Amniotic stem cell (primary cell): ENCODE results near the gene VENTX.

Source experiments
- DNase-seq: peaks from one replicate; lab custom pipeline; 2025; lab: John Stamatoyannopoulos, UW

Gene VENTX, protein sequence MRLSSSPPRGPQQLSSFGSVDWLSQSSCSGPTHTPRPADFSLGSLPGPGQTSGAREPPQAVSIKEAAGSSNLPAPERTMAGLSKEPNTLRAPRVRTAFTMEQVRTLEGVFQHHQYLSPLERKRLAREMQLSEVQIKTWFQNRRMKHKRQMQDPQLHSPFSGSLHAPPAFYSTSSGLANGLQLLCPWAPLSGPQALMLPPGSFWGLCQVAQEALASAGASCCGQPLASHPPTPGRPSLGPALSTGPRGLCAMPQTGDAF

DNA sequence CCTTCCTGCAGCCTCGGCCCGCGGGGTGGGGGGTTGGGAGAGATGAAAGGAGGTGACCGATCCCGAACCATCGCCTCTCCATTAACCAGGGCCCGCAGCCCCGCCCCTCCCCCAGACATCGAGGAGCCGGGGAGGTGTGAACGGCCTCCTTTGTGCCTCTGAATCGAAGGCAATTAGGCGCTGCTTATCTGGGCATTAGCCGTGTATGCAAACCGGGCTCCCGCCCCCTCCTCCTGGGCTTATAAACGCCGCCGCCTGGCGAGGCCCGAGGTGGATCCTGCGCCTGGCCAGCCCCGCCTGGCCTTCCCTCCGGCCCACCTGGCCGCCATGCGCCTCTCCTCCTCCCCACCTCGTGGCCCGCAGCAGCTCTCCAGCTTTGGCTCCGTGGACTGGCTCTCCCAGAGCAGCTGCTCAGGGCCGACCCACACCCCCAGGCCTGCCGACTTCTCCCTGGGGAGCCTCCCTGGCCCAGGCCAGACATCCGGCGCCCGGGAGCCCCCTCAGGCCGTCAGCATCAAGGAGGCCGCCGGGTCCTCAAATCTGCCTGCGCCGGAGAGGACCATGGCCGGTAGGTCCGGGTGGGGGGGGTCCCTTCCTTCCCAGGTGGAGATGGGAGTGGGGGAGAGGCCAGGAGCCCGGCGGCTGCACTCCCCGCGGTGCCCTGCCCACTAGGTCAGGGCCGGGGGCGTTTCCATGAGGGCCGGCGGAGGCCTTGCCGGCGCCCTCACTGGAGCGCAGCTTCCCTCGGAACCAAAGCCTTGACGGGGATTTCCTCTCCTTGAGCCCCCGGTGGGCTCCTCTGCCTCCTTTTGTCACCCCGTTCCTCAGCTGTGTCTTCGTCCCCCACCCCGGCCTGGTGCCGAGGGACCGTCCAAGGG lies at the start of gene VENTX:
Gene VENTX (plus strand): TSS at position 268 of the 878 bp plus-strand sequence. CDS start 60 bp downstream, at position 328.
- DNase-seq, result no peak

DNA sequence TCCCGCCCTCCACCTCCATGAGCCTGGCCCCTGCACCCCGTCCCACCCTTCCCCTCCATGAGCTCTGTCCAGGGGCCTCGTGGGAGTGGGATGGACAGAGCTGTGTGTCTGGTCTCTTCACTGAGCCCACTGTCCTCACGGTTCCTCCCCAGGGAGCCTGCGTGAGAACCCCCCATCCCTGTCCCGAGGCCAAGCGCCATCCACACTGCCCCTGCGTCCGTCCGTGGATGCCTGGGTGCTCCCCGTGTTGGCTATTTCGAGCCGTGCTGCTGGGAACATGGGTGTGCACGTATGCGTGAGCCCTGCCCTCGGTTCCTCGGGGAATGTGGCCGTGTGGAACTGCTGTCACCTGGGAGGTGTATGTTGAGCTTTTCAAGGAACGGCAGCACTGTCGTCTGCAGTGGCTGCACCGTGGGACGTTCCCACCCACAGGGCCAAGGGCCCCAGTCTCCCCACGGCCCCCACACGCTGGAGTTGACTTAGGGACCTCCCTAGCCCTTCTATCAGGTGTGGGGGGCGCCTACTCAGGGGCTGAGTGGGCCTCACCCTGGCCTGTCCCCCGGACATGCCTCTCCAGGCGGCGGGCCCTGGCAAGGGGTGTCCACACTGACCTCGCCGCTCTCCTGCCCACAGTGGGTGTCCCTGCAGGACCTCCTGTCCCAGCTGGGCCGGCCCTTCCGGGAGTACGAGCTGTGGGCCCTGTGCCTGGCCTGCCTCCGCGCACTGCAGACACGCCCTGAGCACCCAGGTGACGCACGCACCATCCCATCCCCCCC lies 49.6 kb upstream of the VENTX start:
- DNase-seq, result no peak

DNA sequence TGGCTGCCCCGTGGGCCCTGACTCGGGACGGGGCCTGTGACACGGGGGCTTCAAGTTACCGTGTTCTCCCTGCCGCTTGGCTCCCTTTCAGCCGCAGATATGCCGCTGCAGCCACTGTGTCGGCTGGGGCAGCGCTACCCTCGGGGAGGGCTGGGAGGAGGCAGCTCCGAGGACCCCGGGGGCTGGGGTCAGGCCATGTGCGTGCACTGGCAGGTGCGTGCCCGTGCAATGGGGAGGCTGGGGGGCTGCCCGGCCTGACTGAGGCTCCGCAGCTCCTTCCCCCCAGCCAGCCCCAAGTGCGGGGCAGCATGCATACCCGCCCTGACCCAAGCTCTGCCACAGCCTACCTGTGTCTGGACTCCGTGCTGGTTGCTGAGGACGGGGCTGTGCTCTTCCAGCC lies 48.4 kb upstream of the VENTX start:
- no peak for DNase-seq

DNA sequence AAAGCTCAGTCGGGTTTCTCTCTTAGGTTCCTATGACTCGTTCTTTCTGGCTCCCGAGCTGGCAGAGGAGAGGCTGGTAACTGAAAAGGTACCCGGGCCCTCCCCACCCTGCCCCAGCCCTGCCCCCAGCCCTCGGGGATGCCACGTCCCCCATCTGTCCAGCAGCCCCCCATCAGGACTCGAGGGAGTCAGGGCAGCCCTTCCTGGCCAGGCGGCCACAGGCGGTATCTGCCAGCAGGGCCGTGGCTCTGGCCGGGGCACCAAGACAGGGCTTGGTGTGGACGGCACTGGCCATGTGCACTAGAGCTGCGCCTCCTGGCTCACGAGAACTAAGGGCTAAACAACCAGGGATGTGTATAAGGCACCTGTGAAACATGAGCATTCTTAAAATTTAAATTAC lies 47.9 kb upstream of the VENTX start:
- DNase-seq, result no peak

DNA sequence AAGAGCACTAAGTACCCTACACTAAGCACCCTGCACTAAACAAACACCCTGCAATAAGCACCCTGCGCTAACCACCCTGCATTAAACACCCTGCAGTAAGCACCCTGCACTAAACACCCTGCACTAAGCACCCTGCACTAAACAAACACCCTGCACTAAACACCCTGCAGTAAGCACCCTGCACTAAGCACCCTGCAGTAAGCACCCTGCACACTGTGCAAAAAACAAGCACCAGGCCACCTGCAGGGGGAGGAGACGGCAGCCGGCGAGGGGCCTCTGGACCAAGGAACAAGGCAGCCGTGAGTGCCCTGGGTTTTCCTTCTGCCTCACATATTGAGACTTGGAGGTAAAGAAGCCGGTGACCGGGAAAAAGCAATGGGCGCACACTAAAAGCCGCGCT lies 47.4 kb upstream of the VENTX start:
- DNase-seq, result no peak

DNA sequence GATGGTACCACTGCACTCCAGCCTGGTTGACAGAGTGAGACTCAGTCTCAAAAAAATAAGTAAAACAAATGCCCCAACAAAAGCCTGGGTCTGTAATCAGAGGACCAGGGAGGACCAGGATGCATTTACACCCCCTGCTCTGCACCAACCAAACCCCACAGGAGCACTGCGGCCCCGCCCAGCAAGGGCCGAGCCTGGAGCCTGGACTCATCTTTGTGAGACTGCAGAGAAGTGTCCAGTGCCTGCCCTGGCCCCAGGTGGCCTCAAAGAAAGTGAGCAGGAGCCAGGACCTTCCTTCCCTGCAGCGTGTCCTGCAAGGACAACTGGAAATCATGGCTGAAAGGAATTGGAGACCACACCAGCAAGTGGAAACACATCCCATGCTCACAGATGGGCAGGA lies 46.0 kb upstream of the VENTX start:
- no peak for DNase-seq

DNA sequence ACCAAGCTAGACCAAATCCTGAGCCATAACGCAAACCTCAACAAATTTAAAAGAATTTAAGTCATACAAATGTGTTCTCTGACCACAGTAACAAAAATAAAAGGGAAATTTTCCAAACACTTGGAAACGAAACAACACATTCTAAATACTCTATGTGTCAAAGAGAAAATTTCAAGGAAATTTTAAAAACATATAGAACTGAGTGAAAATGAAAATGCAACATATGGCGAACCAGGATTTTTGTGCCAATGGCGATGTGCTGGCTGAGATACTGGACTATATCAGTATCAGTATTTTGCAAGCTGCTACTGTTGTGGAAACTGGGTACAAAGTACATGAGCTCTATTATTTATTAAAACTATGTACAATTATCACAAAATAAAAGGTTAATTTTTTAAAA lies 43.5 kb upstream of the VENTX start:
- no peak for DNase-seq

DNA sequence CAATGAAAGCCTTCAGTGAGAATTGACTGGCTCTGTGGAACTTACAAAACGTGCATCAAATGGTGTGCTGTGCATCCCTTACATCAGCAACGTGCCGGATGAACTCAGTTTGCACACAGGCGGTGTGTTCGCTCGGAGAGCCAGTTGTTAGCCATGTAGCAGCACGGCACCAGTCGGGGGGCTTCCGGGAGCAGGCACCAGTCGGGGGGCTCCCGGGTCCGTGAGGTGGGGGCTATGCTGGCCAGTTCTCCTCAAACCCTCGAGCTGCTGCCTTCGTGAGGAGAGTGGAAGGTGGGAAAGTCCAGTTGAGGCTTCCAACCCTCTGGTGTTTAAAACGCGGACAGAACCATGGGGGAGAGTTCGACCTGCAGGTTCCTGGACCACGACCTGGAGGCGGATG lies 42.6 kb upstream of the VENTX start:
- DNase-seq, result no peak

DNA sequence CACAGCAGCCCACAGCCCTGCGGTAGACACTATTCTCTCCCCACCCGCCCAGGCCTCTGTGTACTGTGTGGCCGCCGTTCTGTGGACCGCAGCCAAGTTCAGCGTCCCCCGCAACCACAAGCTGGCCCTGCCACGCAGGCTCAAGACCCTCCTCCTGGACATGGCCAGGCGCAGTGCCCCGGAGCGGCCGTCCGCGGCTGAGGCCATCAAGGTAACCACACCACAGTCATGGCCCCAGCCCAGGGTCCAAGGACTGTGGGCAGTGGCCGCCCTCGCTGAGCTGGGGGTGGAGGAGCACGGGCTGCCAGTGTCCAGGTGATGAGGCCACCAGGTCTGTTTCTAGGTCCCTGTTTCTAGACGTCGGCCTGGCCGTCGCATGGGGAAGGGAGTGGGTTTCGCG lies 42.0 kb upstream of the VENTX start:
- no peak for DNase-seq

DNA sequence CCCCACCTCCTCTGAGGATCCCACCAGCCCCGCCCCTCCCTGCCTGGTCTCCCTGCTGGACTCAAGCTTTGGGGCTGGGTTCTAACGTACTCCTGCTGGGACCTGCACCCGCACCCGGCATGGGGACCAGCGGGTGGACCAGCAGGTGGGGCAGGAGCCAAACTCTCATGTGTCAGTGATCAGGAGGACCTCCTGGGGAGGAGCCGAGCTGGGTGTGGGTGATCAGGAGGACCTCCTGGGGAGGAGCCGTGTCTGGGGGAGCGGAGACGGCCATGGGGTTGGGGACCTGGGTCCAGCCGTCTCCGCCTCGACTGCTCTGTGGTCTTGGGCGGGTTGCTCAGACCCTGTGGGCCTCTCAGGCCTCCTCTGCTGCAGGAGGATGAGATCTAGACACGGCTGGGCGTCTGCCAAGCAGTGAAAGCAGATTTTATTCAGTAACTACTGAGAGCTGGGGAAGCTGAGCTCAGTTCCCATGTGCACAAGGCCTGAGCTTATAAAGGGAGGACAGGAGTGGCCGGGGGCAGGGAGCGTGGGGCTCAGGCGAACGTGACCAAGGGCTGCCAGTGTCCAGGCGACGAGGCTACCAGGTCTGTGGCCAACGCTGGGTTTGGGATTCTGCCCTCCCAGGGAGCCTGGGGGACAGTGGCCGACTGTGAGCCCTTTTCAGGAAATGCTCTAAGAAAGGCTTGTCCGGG lies 41.3 kb upstream of the VENTX start:
- DNase-seq, result no peak

DNA sequence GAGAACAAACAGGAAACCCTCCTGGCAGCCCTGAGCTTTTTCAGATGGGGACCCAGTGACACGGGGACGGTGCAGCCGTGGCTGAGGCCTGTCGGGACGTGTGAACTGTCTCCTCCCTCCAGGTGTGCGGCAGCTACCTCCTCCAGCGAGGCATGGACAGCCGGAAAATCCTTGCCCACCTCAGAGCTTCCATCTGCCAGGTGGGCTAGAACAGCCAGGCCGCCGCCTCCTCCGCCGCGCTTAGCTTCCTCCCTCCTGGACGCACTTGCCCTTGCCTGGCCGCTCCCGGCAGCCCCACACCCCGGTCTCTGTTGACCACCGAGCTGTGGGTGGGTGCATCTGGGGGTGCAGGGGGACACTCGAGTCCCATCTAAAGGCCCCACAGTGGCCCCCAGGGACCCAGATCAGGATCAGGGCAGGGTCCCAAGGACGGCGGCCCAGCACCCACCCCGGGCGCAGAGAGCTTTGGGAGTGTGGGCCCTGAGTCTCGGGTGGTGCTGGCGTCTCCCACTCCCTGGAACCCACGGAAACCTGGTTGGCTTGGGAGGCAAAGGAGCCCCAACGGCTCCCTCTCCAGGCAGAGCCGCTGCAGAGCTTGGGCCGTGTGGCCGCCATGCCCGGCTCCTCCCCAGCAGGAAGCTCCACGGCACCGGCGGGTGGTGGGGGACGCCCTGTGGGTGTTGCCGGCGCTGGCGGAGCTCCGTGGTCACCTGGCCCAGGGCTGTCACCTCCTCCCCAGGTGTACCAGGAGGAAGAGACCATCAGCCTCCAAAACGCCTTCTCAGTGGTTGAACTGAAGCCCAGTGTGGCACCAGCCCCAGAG lies 40.5 kb upstream of the VENTX start:
- no peak for DNase-seq

DNA sequence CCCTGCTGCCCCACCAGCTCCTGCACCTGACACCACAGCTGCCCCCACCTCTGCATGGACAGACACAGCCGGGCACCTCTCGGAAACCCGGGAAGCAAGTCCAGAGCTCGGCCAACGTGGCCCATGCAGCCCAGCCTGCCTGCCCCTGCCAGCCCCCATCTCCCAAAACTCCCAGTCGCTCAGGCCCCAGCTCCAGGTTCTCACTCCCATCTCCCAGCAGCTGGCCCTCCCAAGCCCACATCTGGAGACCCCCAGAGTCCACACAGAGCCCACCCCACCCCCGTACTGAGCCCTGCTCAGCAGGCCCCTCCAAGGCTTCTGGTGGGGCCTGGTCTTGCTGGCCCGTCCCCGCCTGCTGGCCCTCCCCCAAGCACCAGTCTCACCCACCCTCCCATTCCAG lies 39.9 kb upstream of the VENTX start:
- no peak for DNase-seq

DNA sequence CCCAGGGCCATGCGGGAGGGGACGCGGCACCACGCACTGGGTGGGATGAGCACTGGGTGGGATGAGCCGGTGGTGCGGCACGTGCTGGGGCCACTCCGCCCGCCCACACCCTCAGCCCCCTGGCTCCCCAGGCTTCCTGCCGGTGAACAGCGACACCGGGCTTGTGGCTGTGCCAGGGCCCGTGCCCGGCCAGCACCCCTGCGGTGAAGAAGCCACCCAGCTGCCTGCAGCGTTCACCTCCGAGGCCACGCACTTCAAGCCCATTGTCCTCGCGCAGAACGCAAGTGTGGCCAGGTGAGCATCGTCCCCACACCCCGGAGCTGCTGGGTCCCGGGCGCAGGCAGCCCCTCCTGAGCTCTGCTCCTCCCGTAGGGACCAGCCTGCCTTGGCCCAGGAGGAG lies 39.4 kb upstream of the VENTX start:
- DNase-seq, result no peak

DNA sequence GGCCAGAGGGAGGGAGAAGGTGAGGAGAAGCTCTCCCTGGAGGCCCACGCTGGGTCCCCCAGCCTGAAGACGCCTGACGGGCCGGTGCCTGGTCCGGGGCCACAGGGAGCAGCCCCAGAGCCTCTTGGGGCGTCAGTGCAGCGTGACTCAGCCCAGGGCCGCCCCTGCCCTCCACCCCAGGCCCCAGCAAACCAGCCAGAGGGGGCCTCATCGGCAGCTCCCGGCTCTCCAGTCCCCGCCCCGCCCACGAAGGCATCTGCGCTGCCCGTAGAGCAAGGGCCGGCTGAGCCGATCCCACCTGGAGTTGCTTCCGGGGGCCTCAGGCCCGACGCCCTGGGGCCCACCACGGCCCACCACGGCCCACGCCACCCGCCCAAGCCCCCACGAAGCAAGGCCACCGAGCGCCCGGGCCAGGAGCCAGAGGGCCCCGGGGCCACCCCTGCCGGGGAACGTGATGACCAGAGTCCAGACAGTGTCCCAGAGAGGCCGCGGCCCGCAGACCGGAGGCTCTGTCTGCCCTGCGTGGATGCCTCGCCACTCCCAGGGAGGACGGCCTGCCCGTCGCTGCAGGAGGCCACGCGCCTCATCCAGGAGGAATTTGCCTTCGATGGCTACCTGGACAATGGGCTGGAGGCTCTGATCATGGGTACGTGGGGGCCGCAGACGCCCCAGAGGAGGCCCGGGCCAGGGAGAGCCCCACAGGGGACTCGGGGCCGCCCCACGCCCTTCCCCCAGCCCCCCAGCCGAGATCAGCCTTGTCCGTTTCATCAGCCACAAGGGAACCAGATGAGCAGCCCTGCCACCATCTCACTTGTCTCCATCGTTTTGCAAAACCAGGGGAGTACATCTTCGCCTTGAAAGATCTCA lies 38.8 kb upstream of the VENTX start:
- DNase-seq, result no peak

DNA sequence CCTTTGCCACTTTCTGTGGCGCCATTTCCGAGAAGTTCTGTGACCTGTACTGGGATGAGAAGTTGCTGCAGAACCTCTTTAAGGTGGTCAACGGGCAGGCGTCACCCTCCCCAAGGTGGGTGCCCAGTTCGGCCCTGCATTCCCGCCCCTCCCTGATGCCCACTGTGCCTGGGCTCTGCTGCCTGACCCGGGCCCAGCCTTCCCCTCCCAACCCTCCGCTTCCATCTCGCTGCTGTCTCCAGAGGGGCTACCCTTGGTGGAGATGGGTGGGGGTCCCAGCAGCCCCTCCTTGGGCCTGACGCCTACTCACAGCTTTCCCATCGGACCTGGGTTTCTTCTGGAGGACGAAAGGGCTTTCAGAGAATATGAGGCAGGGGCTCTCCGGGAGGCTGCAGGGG lies 38.2 kb upstream of the VENTX start:
- no peak for DNase-seq

DNA sequence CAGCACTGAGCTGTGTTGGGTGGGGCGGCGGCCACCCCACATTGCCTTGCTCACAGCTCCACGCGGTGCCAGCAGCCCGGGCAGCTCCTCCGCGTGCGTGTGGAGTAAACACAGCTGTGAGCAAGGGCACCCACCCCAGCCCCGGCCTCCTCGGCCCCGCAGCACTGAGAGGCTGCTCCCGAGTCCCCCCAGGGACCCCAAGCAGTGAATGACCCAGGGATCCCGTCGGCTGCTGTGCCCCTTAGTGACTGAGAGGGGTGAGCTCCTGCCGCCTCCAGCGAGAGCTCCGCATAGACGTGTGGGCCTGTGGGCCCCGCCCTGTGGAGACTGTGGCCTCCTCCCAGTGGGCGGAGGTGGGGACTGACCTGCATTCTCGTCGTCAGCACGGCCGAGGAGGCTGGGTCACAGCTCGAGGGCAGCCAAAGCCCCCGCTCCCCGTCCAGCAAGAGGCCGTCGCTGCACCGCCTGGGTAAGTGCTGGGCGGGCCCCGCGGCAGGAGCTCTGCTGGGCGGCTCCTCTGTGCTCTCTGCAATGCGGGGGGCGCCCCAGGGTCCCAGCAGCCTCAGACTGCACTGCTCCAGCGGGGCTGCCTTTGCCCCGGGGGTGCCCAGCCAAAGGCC lies 37.6 kb upstream of the VENTX start:
- DNase-seq, result no peak

DNA sequence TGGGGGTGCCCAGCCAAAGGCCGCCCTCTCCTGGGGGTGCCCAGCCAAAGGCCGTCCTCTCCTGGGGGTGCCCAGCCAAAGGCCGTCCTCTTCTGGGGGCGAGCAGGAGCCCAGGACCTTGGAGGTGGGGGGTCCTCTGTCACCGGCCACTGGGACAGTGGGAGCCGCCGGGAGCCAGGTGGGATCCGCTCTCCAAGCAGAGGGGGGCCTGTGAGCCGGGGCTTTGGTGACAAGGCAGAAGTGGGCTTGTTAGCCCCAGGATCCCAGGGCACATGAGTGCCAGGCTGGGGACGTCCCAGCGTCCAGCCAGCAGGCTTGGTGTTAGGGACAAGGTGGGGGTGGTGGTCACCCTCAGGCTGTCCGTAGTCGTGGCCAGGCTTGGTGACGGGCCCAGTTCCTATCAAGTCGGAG lies 37.0 kb upstream of the VENTX start:
- no peak for DNase-seq

DNA sequence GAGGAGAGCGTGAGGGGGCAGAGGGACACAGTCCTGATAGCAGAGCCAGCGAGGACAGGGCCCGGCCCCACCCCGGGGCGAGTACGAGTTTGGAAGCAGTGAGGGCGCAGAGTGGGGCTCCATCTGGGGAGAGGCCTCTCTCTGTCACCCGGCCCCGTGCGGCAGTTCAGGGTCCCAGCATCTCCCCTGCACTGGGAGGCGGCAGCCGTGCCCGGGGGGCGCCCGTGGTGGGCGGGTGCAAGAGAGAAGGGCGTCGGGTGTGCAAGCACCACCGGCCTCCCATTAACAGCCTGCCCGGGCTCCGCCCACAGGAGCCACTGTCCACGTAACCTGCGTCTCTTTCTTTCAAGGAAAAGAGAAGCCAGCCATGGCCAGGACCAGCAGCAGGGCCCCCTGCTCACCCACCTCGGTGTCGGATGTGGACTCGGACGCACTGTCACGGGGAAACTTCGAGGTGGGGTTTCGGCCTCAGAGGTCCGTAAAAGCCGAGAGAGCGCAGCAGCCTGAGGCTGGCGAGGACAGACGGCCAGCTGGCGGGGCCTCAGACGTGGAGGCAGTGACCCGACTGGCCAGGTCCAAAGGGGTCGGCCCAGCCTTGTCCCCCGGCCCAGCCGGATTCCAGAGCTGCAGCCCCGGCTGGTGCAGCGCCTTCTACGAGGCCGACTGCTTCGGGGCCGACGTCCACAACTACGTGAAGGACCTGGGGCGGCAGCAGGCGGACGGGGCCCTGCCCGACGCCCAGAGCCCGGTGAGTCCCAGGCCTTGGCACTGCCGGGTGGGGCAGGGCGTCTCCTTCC lies 36.3 kb upstream of the VENTX start:
- DNase-seq, result no peak
